PC-3 (cell line): ENCODE data around the gene CELSR2. TPM values are rescaled to one million over a fixed set of nuclear protein-coding genes. Genes with fewer than 3 reads are reported as not detected.

Experiments
- ATAC-seq: fragments of 200-7000 bp; cut with Tn5 transposase; 2 replicates; pipeline ENCODE4 v1.9.1; 2020; ENCODE audit warnings: mild to moderate bottlenecking, moderate library complexity
- BruUV-seq: library from RNA; stranded (reverse); fragments of 400-500 nt; replicated peaks from 2 replicates; lab custom pipeline; 2021; lab: Mats Ljungman, UMichigan
- CTCF ChIA-PET: fragments of 300-600 bp; sonication (Branson Sonifier 250); formaldehyde crosslinking; loops from one replicate; lab custom pipeline; 2022; ENCODE audit warnings: antibody characterized with exemption; lab: Charles Lee
- POLR2A ChIA-PET: fragments of 300-600 bp; sonication (Branson Sonifier 250); formaldehyde crosslinking; loops from one replicate; lab custom pipeline; 2022; ENCODE audit warnings: antibody characterized with exemption; ENCODE audit not compliant: unreplicated experiment; lab: Charles Lee
- DNase-seq: peaks from one replicate; pipeline ENCODE4 v3.0.0-alpha.2; 2015
- H2AFZ ChIP-seq: fragments of 300-600 bp; sonication (generic); 2 replicates; pipeline ENCODE4 v1.6.0; 2016; ENCODE audit warnings: antibody characterized with exemption, low read length
- H3F3A ChIP-seq: fragments of 300-600 bp; sonication (generic); one replicate; pipeline ENCODE4 v1.6.0; 2017; ENCODE audit warnings: antibody characterized with exemption, low read length, control low read depth, mild to moderate bottlenecking; ENCODE audit not compliant: unreplicated experiment
- H3K27ac ChIP-seq: fragments of 300-600 bp; sonication (generic); 2 replicates; pipeline ENCODE4 v1.5.1; 2016; ENCODE audit warnings: mild to moderate bottlenecking, low read length
- H3K27me3 ChIP-seq: fragments of 300-600 bp; sonication (generic); 2 replicates; pipeline ENCODE4 v1.6.1; 2016; ENCODE audit warnings: low read length, mixed read lengths
- H3K36me3 ChIP-seq: fragments of 300-600 bp; sonication (generic); 2 replicates; pipeline ENCODE4 v1.6.1; 2016; ENCODE audit warnings: low read depth, mixed run types, low read length, mixed read lengths
- H3K4me1 ChIP-seq: fragments of 300-600 bp; sonication (generic); 2 replicates; pipeline ENCODE4 v1.5.1; 2016; ENCODE audit warnings: low read length; ENCODE audit not compliant: insufficient read depth
- H3K4me2 ChIP-seq: fragments of 300-600 bp; sonication (generic); 2 replicates; pipeline ENCODE4 v1.6.0; 2016; ENCODE audit warnings: low read length
- H3K4me3 ChIP-seq: fragments of 300-600 bp; sonication (generic); 2 replicates; pipeline ENCODE4 v1.5.1; 2016; ENCODE audit warnings: mild to moderate bottlenecking, low read length, mixed read lengths
- H3K79me2 ChIP-seq: fragments of 300-600 bp; sonication (generic); 2 replicates; pipeline ENCODE4 v1.6.1; 2017; ENCODE audit warnings: low read length, mixed read lengths
- H3K9ac ChIP-seq: fragments of 300-600 bp; sonication (generic); 2 replicates; pipeline ENCODE4 v1.6.0; 2016; ENCODE audit warnings: mild to moderate bottlenecking, low read length
- H3K9me2 ChIP-seq: fragments of 300-600 bp; sonication (generic); replicated peaks from 2 replicates; pipeline ENCODE4 v1.6.1; 2016; ENCODE audit warnings: mixed run types, low read length, mixed read lengths
- H3K9me3 ChIP-seq: fragments of 300-600 bp; sonication (generic); 2 replicates; pipeline ENCODE4 v1.6.1; 2016; ENCODE audit warnings: low read length, mixed read lengths
- H4K20me1 ChIP-seq: fragments of 300-600 bp; sonication (generic); 2 replicates; pipeline ENCODE4 v1.6.1; 2016; ENCODE audit warnings: low read length, mixed read lengths
- EZH2 ChIP-seq: fragments of 300-600 bp; sonication (generic); IDR thresholded peaks from one replicate; pipeline ENCODE4 v1.6.1; 2017; ENCODE audit warnings: antibody characterized with exemption, mild to moderate bottlenecking, low read length; ENCODE audit not compliant: unreplicated experiment
- EZH2phosphoT487 ChIP-seq: fragments of 300-600 bp; sonication (generic); IDR thresholded peaks from 2 replicates; pipeline ENCODE4 v1.6.1; 2018; ENCODE audit warnings: mild to moderate bottlenecking, antibody characterized with exemption, low read length, borderline replicate concordance
- intact Hi-C: fragments of 100-400 bp; cut with micrococcal nuclease; formaldehyde crosslinking; loops from 2 replicates; pipeline ENCODE4 v1.9.0; 2023
- total RNA-seq: library from RNA; depleted of rRNA; stranded (reverse); fragments of >200 nt; gene quantifications from 2 replicates; pipeline ENCODE4 v1.2.3, GENCODE V29; 2014
- TF ChIP-seq, protein P1 (sequence below): fragments of 300-600 bp; sonication (generic); conservative IDR thresholded peaks from 2 replicates; pipeline ENCODE4 v1.5.1; 2017; ENCODE audit warnings: antibody characterized with exemption, low read depth, mild to moderate bottlenecking, low read length

CELSR2 gene
- total RNA-seq, 1 experiment from 2014 or later = 3.6 TPM

- no TSS peak for BruUV-seq
- ATAC-seq = no peak
- no peaks in the 10 kb centered on the region for H4K20me1 ChIP-seq
- TF ChIP-seq EZH2phosphoT487 (no peak), EZH2 (no peak)
- TF ChIP-seq, protein P1, sequence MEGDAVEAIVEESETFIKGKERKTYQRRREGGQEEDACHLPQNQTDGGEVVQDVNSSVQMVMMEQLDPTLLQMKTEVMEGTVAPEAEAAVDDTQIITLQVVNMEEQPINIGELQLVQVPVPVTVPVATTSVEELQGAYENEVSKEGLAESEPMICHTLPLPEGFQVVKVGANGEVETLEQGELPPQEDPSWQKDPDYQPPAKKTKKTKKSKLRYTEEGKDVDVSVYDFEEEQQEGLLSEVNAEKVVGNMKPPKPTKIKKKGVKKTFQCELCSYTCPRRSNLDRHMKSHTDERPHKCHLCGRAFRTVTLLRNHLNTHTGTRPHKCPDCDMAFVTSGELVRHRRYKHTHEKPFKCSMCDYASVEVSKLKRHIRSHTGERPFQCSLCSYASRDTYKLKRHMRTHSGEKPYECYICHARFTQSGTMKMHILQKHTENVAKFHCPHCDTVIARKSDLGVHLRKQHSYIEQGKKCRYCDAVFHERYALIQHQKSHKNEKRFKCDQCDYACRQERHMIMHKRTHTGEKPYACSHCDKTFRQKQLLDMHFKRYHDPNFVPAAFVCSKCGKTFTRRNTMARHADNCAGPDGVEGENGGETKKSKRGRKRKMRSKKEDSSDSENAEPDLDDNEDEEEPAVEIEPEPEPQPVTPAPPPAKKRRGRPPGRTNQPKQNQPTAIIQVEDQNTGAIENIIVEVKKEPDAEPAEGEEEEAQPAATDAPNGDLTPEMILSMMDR = no peak
- H3K4me3 ChIP-seq = no peak overlapping the region
- H3K27ac ChIP-seq = no peak overlapping the region
- no peaks in the 10 kb centered on the region for H3F3A ChIP-seq
- H3K9ac ChIP-seq = no peak overlapping the region
- H3K9me2 ChIP-seq = no peaks in the 10 kb centered on the region
- CTCF ChIA-PET = no interaction called here
- intact Hi-C loops = no loop called here
- no peaks in the 10 kb centered on the region for H3K36me3 ChIP-seq
- POLR2A ChIA-PET = no interaction called here
- no peak overlapping the region for H2AFZ ChIP-seq
- DNase-seq = no peak
- no peak overlapping the region for H3K4me2 ChIP-seq
- peaks cover 19% of the 10 kb centered on the region for H3K4me1 ChIP-seq
- H3K79me2 ChIP-seq = no peaks in the 10 kb centered on the region
- no peaks in the 10 kb centered on the region for H3K9me3 ChIP-seq
- H3K27me3 ChIP-seq = no peaks in the 10 kb centered on the region
Measured at GRCh38 chr1:109268431-109269211, 19.3 kb downstream of the CELSR2 start.

DNA sequence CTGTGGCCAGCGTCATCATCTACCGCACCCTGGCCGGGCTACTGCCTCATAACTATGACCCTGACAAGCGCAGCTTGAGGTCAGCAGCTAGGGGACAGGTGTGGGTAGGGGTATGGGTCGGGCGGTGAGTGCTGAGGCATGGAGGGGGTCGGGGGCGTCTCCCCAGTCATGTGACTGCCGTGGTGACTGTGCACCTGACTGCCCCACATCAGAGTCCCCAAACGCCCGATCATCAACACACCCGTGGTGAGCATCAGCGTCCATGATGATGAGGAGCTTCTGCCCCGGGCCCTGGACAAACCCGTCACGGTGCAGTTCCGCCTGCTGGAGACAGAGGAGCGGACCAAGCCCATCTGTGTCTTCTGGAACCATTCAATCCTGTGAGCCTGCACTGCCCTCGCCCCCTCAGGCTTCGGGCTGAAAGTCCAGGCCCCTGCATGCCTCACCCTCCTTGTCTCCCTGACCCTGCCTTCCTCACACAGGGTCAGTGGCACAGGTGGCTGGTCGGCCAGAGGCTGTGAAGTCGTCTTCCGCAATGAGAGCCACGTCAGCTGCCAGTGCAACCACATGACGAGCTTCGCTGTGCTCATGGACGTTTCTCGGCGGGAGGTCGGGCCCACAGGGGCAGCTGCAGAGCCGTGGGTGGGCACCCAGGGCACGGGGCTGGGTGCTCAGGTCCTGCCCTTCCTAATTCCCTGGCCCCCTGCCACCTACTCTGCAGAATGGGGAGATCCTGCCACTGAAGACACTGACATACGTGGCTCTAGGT, 20.1 kb downstream of the CELSR2 start:
- no peaks in the 10 kb centered on the region for H3K79me2 ChIP-seq
- CTCF ChIA-PET = no interaction called here
- no peak overlapping the region for H3K4me2 ChIP-seq
- no peaks in the 10 kb centered on the region for H3K9me2 ChIP-seq
- intact Hi-C loops = no loop called here
- H3K27ac ChIP-seq = no peak overlapping the region
- POLR2A ChIA-PET = no interaction called here
- H3K9ac ChIP-seq = no peak overlapping the region
- H4K20me1 ChIP-seq = no peaks in the 10 kb centered on the region
- no peak for TF ChIP-seq EZH2phosphoT487
- TF ChIP-seq, protein P1 = no peak
- no peak for TF ChIP-seq EZH2
- no peak overlapping the region for H2AFZ ChIP-seq
- H3K27me3 ChIP-seq = no peaks in the 10 kb centered on the region
- no peak for ATAC-seq
- no peak overlapping the region for H3K4me3 ChIP-seq
- H3K4me1 ChIP-seq = peaks cover 27% of the 10 kb centered on the region
- DNase-seq = no peak
- no peaks in the 10 kb centered on the region for H3F3A ChIP-seq
- H3K9me3 ChIP-seq = no peaks in the 10 kb centered on the region
- H3K36me3 ChIP-seq = no peaks in the 10 kb centered on the region
- BruUV-seq = no TSS peak
